OCI-LY1 (cell line): ENCODE data around the gene TRPM2.

Source experiments
- H2AFZ ChIP-seq: fragments of 200-600 bp; sonication (generic), shearing (Covaris generic); 2 replicates; pipeline ENCODE4 v1.6.0; 2014; ENCODE audit warnings: antibody characterized with exemption, mild to moderate bottlenecking, low read length
- H3F3A ChIP-seq: fragments of 200-600 bp; sonication (generic), shearing (Covaris generic); 2 replicates; pipeline ENCODE4 v1.6.0; 2014; ENCODE audit warnings: mild to moderate bottlenecking, antibody characterized with exemption, low read length, moderate library complexity; ENCODE audit not compliant: insufficient read depth
- H3K27ac ChIP-seq: fragments of 200-600 bp; sonication (generic); 2 replicates; pipeline ENCODE4 v1.5.1; 2014; ENCODE audit warnings: low read length, mixed run types, mild to moderate bottlenecking, low read depth; ENCODE audit not compliant: poor library complexity, severe bottlenecking
- H3K27me3 ChIP-seq: fragments of 200-600 bp; sonication (generic); 2 replicates; pipeline ENCODE4 v1.6.0; 2014; ENCODE audit warnings: antibody characterized with exemption, mild to moderate bottlenecking, low read length, moderate library complexity; ENCODE audit not compliant: insufficient read depth
- H3K36me3 ChIP-seq: fragments of 200-600 bp; sonication (generic); 2 replicates; pipeline ENCODE4 v1.6.1; 2014; ENCODE audit warnings: mild to moderate bottlenecking, antibody characterized with exemption, low read length, moderate library complexity, mixed read lengths; ENCODE audit not compliant: insufficient read depth
- H3K4me1 ChIP-seq: fragments of 200-600 bp; sonication (generic); 2 replicates; pipeline ENCODE4 v1.5.1; 2014; ENCODE audit warnings: mild to moderate bottlenecking, low read length, moderate library complexity; ENCODE audit not compliant: insufficient read depth, severe bottlenecking
- H3K4me2 ChIP-seq: fragments of 200-600 bp; sonication (generic), shearing (Covaris generic); 2 replicates; pipeline ENCODE4 v1.6.1; 2014; ENCODE audit warnings: low read length
- H3K4me3 ChIP-seq: fragments of 200-600 bp; sonication (generic); 2 replicates; pipeline ENCODE4 v1.5.1; 2014; ENCODE audit warnings: low read length, low read depth, mild to moderate bottlenecking, mixed read lengths; ENCODE audit not compliant: poor library complexity, severe bottlenecking
- H3K79me2 ChIP-seq: fragments of 200-600 bp; shearing (Covaris generic); 2 replicates; pipeline ENCODE4 v1.6.1; 2016; ENCODE audit warnings: mixed run types, low read length, mixed read lengths; ENCODE audit not compliant: insufficient read depth
- H3K9ac ChIP-seq: fragments of 200-600 bp; sonication (generic), shearing (Covaris generic); 2 replicates; pipeline ENCODE4 v1.6.1; 2014; ENCODE audit warnings: mild to moderate bottlenecking, low read length, mixed read lengths
- H3K9me2 ChIP-seq: fragments of 200-600 bp; sonication (generic), shearing (Covaris generic); 2 replicates; pipeline ENCODE4 v1.6.1; 2014; ENCODE audit warnings: low read depth, mild to moderate bottlenecking, low read length, mixed read lengths
- H3K9me3 ChIP-seq: fragments of 200-600 bp; shearing (Covaris generic); 2 replicates; pipeline ENCODE4 v1.6.1; 2014; ENCODE audit warnings: low read length, mixed read lengths
- H4K20me1 ChIP-seq: fragments of 200-600 bp; sonication (generic), shearing (Covaris generic); 2 replicates; pipeline ENCODE4 v1.6.0; 2016; ENCODE audit warnings: mild to moderate bottlenecking, low read length; ENCODE audit not compliant: insufficient read depth
- CTCF ChIP-seq: fragments of 200-600 bp; sonication (generic), shearing (Covaris generic); IDR thresholded peaks from 2 replicates; pipeline ENCODE4 v1.5.1; 2017; ENCODE audit warnings: mild to moderate bottlenecking, antibody characterized with exemption, low read length, moderate library complexity, mixed read lengths
- EZH2 ChIP-seq: fragments of 200-600 bp; sonication (generic), shearing (Covaris generic); IDR thresholded peaks from 2 replicates; pipeline ENCODE4 v1.8.0; 2017; ENCODE audit warnings: borderline replicate concordance, mixed run types, mild to moderate bottlenecking, antibody characterized with exemption, low read length, moderate library complexity, mixed read lengths

The TRPM2 gene

GRCh38 chr21:44392185-44392584, 38.8 kb downstream of the TRPM2 start:
- TF ChIP-seq CTCF (no peak), EZH2 (no peak)
- no peaks in the 10 kb centered on the region for H3F3A ChIP-seq
- no peaks in the 10 kb centered on the region for H3K4me1 ChIP-seq
- H3K79me2 ChIP-seq: no peaks in the 10 kb centered on the region
- no peaks in the 10 kb centered on the region for H3K36me3 ChIP-seq
- H3K9ac ChIP-seq: no peak overlapping the region
- H3K4me3 ChIP-seq: no peak overlapping the region
- H3K9me2 ChIP-seq: no peaks in the 10 kb centered on the region
- H3K27ac ChIP-seq: no peak overlapping the region
- H2AFZ ChIP-seq: no peak overlapping the region
- H3K27me3 ChIP-seq: no peaks in the 10 kb centered on the region
- no peaks in the 10 kb centered on the region for H4K20me1 ChIP-seq
- no peaks in the 10 kb centered on the region for H3K9me3 ChIP-seq
- no peak overlapping the region for H3K4me2 ChIP-seq

- H3K9ac ChIP-seq: no peak overlapping the region
- no peak overlapping the region for H3K4me3 ChIP-seq
- H3K27ac ChIP-seq: no peak overlapping the region
- no peaks in the 10 kb centered on the region for H3K27me3 ChIP-seq
- no peaks in the 10 kb centered on the region for H3F3A ChIP-seq
- H2AFZ ChIP-seq: no peak overlapping the region
- no peaks in the 10 kb centered on the region for H3K9me2 ChIP-seq
- TF ChIP-seq EZH2: no peak
- no peak for TF ChIP-seq CTCF
- H3K79me2 ChIP-seq: no peaks in the 10 kb centered on the region
- no peaks in the 10 kb centered on the region for H3K9me3 ChIP-seq
- no peaks in the 10 kb centered on the region for H3K36me3 ChIP-seq
- H3K4me1 ChIP-seq: no peaks in the 10 kb centered on the region
- no peak overlapping the region for H3K4me2 ChIP-seq
- no peaks in the 10 kb centered on the region for H4K20me1 ChIP-seq
These were observed 39.5 kb downstream of the TRPM2 start for GRCh38 chr21:44392916-44393315.

GRCh38 chr21:44394733-44395132, 41.3 kb downstream of the TRPM2 start:
- H3K9ac ChIP-seq: no peak overlapping the region
- H3K27me3 ChIP-seq: no peaks in the 10 kb centered on the region; the same call in none of the 2 replicates
- H4K20me1 ChIP-seq: no peaks in the 10 kb centered on the region
- no peaks in the 10 kb centered on the region for H3K79me2 ChIP-seq
- no peaks in the 10 kb centered on the region for H3K9me3 ChIP-seq
- no peak overlapping the region for H2AFZ ChIP-seq
- no peak overlapping the region for H3K4me3 ChIP-seq
- no peaks in the 10 kb centered on the region for H3K9me2 ChIP-seq
- no peaks in the 10 kb centered on the region for H3K4me1 ChIP-seq
- H3K4me2 ChIP-seq: no peak overlapping the region
- TF ChIP-seq EZH2 (no peak), CTCF (no peak)
- H3K27ac ChIP-seq: no peak overlapping the region
- no peaks in the 10 kb centered on the region for H3F3A ChIP-seq
- H3K36me3 ChIP-seq: no peaks in the 10 kb centered on the region
